Cardiac atrium fibroblast (primary cell): ENCODE data around the gene NMRK2. TPM values are rescaled to one million over a fixed set of nuclear protein-coding genes. Genes with fewer than 3 reads are reported as not detected.

Source experiments
- total RNA-seq: library from RNA; depleted of rRNA; stranded (reverse); fragments of >200 nt; gene quantifications from 2 replicates; pipeline ENCODE4 v1.2.3, GENCODE V29; 2015

The NMRK2 gene
- not detected in 2 replicates for total RNA-seq

GRCh38 chr19:3932931-3933810, at the start of gene NMRK2:
Gene NMRK2 (plus strand): TSS chr19:3933069. CDS start chr19:3933672, 603 bp downstream.

GRCh38 chr19:3970808-3971598, 38.1 kb downstream of the NMRK2 start, which contains the start of gene DAPK3:
Gene DAPK3 (minus strand): TSS chr19:3971099. CDS start chr19:3969735, 1,364 bp downstream.

GRCh38 chr19:3984908-3985642, 52.2 kb downstream of the NMRK2 start, which contains the start of gene EEF2:
Gene EEF2 (minus strand): TSS chr19:3985463. CDS start chr19:3985380, 83 bp downstream.

Other genes with a start within 250 kb of the NMRK2 start
- 32.7 and 38.6 TPM in 2 replicates for gene PIP5K1C, start 232.6 kb upstream of the NMRK2 start, total RNA-seq
- gene TJP3, start 224.7 kb upstream of the NMRK2 start, total RNA-seq, result not detected in 2 replicates
- 17.9 and 25.6 TPM in 2 replicates for gene APBA3, start 171.4 kb upstream of the NMRK2 start, total RNA-seq
- gene MRPL54, start 170.4 kb upstream of the NMRK2 start, total RNA-seq, result 51.7 and 57.4 TPM in 2 replicates
- gene RAX2, start 160.8 kb upstream of the NMRK2 start, total RNA-seq, result not detected in 2 replicates
- gene MATK, start 146.7 kb upstream of the NMRK2 start, total RNA-seq, result not detected in 2 replicates
- not detected in 2 replicates for gene ZFR2, start 64.0 kb upstream of the NMRK2 start, total RNA-seq
- gene ATCAY, start 52.4 kb upstream of the NMRK2 start, total RNA-seq, result not detected in 2 replicates
- gene DAPK3, start 38.0 kb downstream of the NMRK2 start, total RNA-seq, result 81.3 and 105 TPM in 2 replicates
- 3,114 and 3,417 TPM in 2 replicates for gene EEF2, start 52.4 kb downstream of the NMRK2 start, total RNA-seq
- 14.6 and 18.2 TPM in 2 replicates for gene PIAS4, start 74.7 kb downstream of the NMRK2 start, total RNA-seq
- 26.9 and 27.3 TPM in 2 replicates for gene ZBTB7A, start 133.8 kb downstream of the NMRK2 start, total RNA-seq
- gene MAP2K2, start 191.1 kb downstream of the NMRK2 start, total RNA-seq, result 177 and 212 TPM in 2 replicates
- not detected in 2 replicates for gene CREB3L3, start 220.6 kb downstream of the NMRK2 start, total RNA-seq
- gene SIRT6, start 249.5 kb downstream of the NMRK2 start, total RNA-seq, result 12.6 and 64.3 TPM in 2 replicates
- 0.49 and 0.90 TPM in 2 replicates for gene ANKRD24, start 249.6 kb downstream of the NMRK2 start, total RNA-seq